SK-N-SH treated with all-trans-retinoic acid at 6 μM for 48 hours (cell line): ENCODE data around the gene COL15A1.

Experiments
- CSDC2 ChIP-seq: fragments of 250-450 bp; sonication (Bioruptor Pico); IDR thresholded peaks from 2 replicates; pipeline ENCODE4 v1.5.0; 2020; ENCODE audit warnings: mild to moderate bottlenecking, moderate library complexity
- GLIS3 ChIP-seq: fragments of 250-450 bp; sonication (Bioruptor Pico); IDR thresholded peaks from 2 replicates; pipeline ENCODE4 v1.5.0; 2020; ENCODE audit warnings: mild to moderate bottlenecking, moderate library complexity
- ISL1 ChIP-seq: fragments of 250-450 bp; sonication (Bioruptor Pico); IDR thresholded peaks from 2 replicates; pipeline ENCODE4 v2.1.2; 2022; ENCODE audit warnings: mild to moderate bottlenecking, moderate library complexity
- OSR1 ChIP-seq: fragments of 250-450 bp; sonication (Bioruptor Pico); IDR thresholded peaks from 2 replicates; pipeline ENCODE4 v1.8.0; 2022; ENCODE audit warnings: moderate library complexity, mild to moderate bottlenecking, inconsistent platforms
- PPARA ChIP-seq: fragments of 250-450 bp; sonication (Bioruptor Pico); IDR thresholded peaks from 2 replicates; pipeline ENCODE4 v1.5.0; 2020; ENCODE audit warnings: mild to moderate bottlenecking, borderline replicate concordance
- RARB ChIP-seq: fragments of 250-450 bp; sonication (Bioruptor Pico); IDR thresholded peaks from 2 replicates; pipeline ENCODE4 v1.8.0; 2021; ENCODE audit warnings: mild to moderate bottlenecking, moderate library complexity
- SNAI2 ChIP-seq: fragments of 250-450 bp; sonication (Bioruptor Pico); IDR thresholded peaks from 2 replicates; pipeline ENCODE4 v1.5.0; 2020; ENCODE audit warnings: mild to moderate bottlenecking, moderate library complexity
- TOX ChIP-seq: fragments of 250-450 bp; sonication (Bioruptor Pico); IDR thresholded peaks from 2 replicates; pipeline ENCODE4 v1.8.0; 2021; ENCODE audit warnings: mild to moderate bottlenecking, moderate library complexity, borderline replicate concordance
- ZC3H10 ChIP-seq: fragments of 250-450 bp; sonication (Bioruptor Pico); IDR thresholded peaks from 2 replicates; pipeline ENCODE4 v1.5.1; 2021; ENCODE audit warnings: mild to moderate bottlenecking, moderate library complexity
- ZFP30 ChIP-seq: fragments of 450-650 bp; formaldehyde crosslinking; IDR thresholded peaks from 2 replicates; pipeline ENCODE4 v1.5.0; 2022; ENCODE audit warnings: mild to moderate bottlenecking, moderate library complexity
- ZNF8 ChIP-seq: fragments of 450-650 bp; formaldehyde crosslinking; IDR thresholded peaks from 2 replicates; pipeline ENCODE4 v1.5.0; 2020; ENCODE audit warnings: mild to moderate bottlenecking, moderate library complexity
- TF ChIP-seq, protein P1 (sequence below): fragments of 250-450 bp; sonication (Bioruptor Pico); IDR thresholded peaks from 2 replicates; pipeline ENCODE4 v1.8.0; 2020; ENCODE audit warnings: mild to moderate bottlenecking, moderate library complexity, borderline replicate concordance
- TF ChIP-seq, protein P2 (sequence below): fragments of 250-450 bp; sonication (Bioruptor Pico); IDR thresholded peaks from 2 replicates; pipeline ENCODE4 v1.5.0; 2020; ENCODE audit warnings: mild to moderate bottlenecking, moderate library complexity

DNA sequence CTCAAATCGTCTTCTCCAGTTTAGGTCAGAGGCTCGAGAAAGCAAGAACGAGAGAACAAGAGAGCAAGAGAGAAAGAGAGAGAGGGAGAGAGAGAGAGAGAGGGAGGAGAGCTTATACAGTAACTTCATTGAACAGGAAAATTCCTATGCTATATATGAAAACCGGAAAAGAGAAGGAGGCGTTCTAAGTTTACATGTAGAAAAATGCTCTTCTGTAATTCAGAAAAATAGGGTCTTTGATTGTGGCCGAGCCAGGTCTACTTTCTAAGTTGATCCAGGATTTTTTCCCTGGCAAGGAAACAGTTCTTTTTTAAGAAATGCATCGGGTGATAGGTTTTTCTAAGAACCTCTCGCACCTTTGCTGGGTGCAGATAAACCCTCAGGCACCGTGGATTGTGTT, 29.5 kb downstream of the COL15A1 start:
- TF ChIP-seq TOX (CRISPR knock-in tag) (no peak), ZNF8 (CRISPR knock-in tag) (no peak), ZC3H10 (CRISPR knock-in tag) (no peak), ISL1 (CRISPR knock-in tag) (no peak), CSDC2 (CRISPR knock-in tag) (no peak), GLIS3 (CRISPR knock-in tag) (no peak), OSR1 (CRISPR knock-in tag) (no peak), ZFP30 (no peak), PPARA (CRISPR knock-in tag) (no peak), SNAI2 (CRISPR knock-in tag) (no peak), RARB (CRISPR knock-in tag) (no peak)
- TF ChIP-seq, protein P1, sequence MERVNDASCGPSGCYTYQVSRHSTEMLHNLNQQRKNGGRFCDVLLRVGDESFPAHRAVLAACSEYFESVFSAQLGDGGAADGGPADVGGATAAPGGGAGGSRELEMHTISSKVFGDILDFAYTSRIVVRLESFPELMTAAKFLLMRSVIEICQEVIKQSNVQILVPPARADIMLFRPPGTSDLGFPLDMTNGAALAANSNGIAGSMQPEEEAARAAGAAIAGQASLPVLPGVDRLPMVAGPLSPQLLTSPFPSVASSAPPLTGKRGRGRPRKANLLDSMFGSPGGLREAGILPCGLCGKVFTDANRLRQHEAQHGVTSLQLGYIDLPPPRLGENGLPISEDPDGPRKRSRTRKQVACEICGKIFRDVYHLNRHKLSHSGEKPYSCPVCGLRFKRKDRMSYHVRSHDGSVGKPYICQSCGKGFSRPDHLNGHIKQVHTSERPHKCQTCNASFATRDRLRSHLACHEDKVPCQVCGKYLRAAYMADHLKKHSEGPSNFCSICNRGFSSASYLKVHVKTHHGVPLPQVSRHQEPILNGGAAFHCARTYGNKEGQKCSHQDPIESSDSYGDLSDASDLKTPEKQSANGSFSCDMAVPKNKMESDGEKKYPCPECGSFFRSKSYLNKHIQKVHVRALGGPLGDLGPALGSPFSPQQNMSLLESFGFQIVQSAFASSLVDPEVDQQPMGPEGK, result no peak
- TF ChIP-seq, protein P2, sequence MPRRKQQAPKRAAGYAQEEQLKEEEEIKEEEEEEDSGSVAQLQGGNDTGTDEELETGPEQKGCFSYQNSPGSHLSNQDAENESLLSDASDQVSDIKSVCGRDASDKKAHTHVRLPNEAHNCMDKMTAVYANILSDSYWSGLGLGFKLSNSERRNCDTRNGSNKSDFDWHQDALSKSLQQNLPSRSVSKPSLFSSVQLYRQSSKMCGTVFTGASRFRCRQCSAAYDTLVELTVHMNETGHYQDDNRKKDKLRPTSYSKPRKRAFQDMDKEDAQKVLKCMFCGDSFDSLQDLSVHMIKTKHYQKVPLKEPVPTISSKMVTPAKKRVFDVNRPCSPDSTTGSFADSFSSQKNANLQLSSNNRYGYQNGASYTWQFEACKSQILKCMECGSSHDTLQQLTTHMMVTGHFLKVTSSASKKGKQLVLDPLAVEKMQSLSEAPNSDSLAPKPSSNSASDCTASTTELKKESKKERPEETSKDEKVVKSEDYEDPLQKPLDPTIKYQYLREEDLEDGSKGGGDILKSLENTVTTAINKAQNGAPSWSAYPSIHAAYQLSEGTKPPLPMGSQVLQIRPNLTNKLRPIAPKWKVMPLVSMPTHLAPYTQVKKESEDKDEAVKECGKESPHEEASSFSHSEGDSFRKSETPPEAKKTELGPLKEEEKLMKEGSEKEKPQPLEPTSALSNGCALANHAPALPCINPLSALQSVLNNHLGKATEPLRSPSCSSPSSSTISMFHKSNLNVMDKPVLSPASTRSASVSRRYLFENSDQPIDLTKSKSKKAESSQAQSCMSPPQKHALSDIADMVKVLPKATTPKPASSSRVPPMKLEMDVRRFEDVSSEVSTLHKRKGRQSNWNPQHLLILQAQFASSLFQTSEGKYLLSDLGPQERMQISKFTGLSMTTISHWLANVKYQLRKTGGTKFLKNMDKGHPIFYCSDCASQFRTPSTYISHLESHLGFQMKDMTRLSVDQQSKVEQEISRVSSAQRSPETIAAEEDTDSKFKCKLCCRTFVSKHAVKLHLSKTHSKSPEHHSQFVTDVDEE (CRISPR knock-in tag), result no peak
